ENCODE data around the gene ZNF778.

The ZNF778 gene

DNA sequence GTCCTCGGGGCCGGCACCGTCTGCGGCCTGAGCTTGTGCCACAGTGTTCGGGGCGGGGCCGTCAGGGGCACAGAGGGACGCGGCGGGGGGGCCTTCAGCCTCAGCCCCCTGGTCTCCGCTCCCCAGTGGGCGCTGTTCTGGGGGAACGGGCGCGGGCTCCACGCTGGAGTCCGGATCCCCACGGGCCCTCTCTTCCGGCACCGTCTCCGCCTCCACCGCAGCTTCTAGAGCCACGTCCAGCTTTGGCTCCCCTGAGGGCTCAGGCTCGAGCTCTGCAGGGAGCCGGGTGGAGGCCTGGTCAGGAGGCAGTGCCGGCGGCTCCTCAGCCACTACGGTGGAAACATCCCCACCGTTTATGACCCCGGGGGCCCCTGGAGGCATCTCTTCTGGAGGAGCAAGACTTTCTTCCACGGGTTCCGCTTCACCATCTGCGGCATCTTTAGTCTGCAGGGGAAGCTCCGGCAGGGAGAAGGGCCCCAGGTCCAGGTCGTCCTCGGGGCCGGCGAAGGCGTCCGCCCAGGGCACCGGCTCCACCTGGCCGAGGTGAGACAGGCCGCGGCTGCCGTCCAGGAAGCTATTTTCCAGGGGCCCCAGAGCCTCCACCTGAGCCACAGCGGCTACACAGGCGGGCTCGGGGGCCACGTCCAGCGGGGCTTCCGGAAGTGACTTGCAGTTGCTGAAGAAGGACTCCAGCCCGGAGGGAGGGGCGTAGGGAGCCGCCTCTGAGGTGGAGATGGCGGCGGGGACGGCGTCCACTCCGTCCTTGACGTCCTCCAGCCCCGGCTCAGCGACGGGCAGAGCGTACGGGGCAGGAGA is 62.4 kb downstream of the ZNF778 start:
- Histone ChIP-seq H3K9me3 (ENCODE audit: insufficient read depth, low read depth, low read length) (no peaks in the 10 kb centered on the region), H3K4me1 (ENCODE audit: insufficient read depth, low read length, poor library complexity, severe bottlenecking) (no peaks in the 10 kb centered on the region), H3K27me3 (ENCODE audit: insufficient read depth, low read length, poor library complexity, severe bottlenecking) (no peaks in the 10 kb centered on the region), H2AFZ (ENCODE audit: low read length) (no peak overlapping the region), H3K4me3 (ENCODE audit: low read length, poor library complexity, severe bottlenecking) (no peak overlapping the region), H4K20me1 (ENCODE audit: insufficient read depth, low read length, poor library complexity, severe bottlenecking) (no peaks in the 10 kb centered on the region), H3K36me3 (ENCODE audit: insufficient read depth, low read length) (peaks cover 19% of the 10 kb centered on the region; the same call in 1 of the 2 replicates), H3K4me2 (ENCODE audit: low read depth, low read length, poor library complexity, severe bottlenecking) (no peak overlapping the region), H3K79me2 (ENCODE audit: insufficient read depth, low read length) (no peaks in the 10 kb centered on the region), H3K9me2 (replicated peaks; ENCODE audit: low read depth, low read length) (no peaks in the 10 kb centered on the region), H3F3A (ENCODE audit: low read depth) (no peaks in the 10 kb centered on the region), H3K9ac (ENCODE audit: low read depth, low read length, poor library complexity, severe bottlenecking) (no peak overlapping the region)
- TF ChIP-seq EZH2phosphoT487 (IDR thresholded peaks at IDR 0.05; ENCODE audit: borderline replicate concordance), result no peak
- TF ChIP-seq, protein P1, sequence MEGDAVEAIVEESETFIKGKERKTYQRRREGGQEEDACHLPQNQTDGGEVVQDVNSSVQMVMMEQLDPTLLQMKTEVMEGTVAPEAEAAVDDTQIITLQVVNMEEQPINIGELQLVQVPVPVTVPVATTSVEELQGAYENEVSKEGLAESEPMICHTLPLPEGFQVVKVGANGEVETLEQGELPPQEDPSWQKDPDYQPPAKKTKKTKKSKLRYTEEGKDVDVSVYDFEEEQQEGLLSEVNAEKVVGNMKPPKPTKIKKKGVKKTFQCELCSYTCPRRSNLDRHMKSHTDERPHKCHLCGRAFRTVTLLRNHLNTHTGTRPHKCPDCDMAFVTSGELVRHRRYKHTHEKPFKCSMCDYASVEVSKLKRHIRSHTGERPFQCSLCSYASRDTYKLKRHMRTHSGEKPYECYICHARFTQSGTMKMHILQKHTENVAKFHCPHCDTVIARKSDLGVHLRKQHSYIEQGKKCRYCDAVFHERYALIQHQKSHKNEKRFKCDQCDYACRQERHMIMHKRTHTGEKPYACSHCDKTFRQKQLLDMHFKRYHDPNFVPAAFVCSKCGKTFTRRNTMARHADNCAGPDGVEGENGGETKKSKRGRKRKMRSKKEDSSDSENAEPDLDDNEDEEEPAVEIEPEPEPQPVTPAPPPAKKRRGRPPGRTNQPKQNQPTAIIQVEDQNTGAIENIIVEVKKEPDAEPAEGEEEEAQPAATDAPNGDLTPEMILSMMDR (conservative IDR thresholded peaks at IDR 0.05; ENCODE audit: low read length), result no peak

DNA sequence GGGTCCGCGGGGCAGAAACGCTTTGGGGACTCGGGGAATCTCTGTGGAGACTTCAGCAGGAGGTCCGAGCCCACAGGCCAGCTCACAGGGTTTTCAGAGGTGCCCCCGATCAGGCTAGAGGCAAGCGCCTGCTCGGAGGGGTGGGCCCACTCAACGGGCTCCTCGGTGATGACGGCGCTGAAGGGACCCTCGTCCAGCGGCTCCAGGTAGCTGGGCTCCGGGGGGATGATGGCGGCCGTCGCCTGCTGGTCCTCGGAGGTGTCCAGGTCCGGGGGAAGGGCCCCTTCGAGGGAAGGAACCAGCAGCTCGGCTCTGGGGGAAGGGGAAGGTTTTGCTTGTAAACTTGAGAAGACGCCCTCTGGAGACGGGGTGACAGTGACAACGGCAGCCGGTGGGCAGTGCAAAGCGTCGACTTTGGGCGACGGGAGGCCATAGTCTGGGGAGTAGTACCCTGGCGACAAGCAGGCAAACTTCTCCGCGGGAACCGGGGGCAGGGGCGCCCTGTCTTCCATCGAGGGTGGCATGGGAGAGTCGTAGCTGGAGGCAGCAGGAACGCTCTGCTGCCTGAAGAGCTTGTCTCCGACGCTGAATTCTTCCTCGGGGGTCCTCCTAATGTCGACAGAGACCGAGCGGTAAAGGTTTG is 63.2 kb downstream of the ZNF778 start:
- H3K4me3 ChIP-seq (ENCODE audit: low read length, poor library complexity, severe bottlenecking), result no peak overlapping the region
- H2AFZ ChIP-seq (ENCODE audit: low read length), result no peak overlapping the region
- no peaks in the 10 kb centered on the region for H3K27me3 ChIP-seq (ENCODE audit: insufficient read depth, low read length, poor library complexity, severe bottlenecking)
- no peaks in the 10 kb centered on the region for H3F3A ChIP-seq (ENCODE audit: low read depth)
- no peak overlapping the region for H3K4me2 ChIP-seq (ENCODE audit: low read depth, low read length, poor library complexity, severe bottlenecking)
- no peak overlapping the region for H3K9ac ChIP-seq (ENCODE audit: low read depth, low read length, poor library complexity, severe bottlenecking)
- no peaks in the 10 kb centered on the region for H3K79me2 ChIP-seq (ENCODE audit: insufficient read depth, low read length)
- TF ChIP-seq EZH2phosphoT487 (IDR thresholded peaks at IDR 0.05; ENCODE audit: borderline replicate concordance), result no peak
- TF ChIP-seq, protein P1 (conservative IDR thresholded peaks at IDR 0.05; ENCODE audit: low read length), result no peak
- H3K9me3 ChIP-seq (ENCODE audit: insufficient read depth, low read depth, low read length), result no peaks in the 10 kb centered on the region
- H3K9me2 ChIP-seq (replicated peaks; ENCODE audit: low read depth, low read length), result no peaks in the 10 kb centered on the region
- H3K36me3 ChIP-seq (ENCODE audit: insufficient read depth, low read length), result peaks cover 23% of the 10 kb centered on the region; the same call in 1 of the 2 replicates
- H4K20me1 ChIP-seq (ENCODE audit: insufficient read depth, low read length, poor library complexity, severe bottlenecking), result no peaks in the 10 kb centered on the region
- H3K4me1 ChIP-seq (ENCODE audit: insufficient read depth, low read length, poor library complexity, severe bottlenecking), result no peaks in the 10 kb centered on the region

DNA sequence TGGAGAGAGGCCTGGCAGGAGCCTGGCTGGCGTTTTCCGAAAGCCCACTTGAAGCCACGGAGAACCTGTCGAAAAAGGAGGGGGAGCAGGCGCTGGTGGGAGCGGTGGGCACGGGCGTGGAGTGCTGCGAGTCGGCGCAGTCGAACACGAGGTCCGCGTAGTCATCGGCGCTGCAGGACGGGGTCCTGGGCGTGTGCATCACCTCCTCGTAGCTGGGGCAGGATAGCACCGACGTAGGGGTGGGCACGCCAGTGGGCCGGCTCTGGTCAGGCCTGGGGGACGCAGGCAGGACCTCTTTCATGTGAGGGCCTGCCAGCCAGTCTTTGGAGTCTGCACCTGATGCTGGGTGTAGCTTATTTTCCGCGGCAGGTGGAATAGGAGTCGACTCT is 63.7 kb downstream of the ZNF778 start:
- no peaks in the 10 kb centered on the region for H3K27me3 ChIP-seq (ENCODE audit: insufficient read depth, low read length, poor library complexity, severe bottlenecking)
- no peaks in the 10 kb centered on the region for H3K4me1 ChIP-seq (ENCODE audit: insufficient read depth, low read length, poor library complexity, severe bottlenecking)
- H3K9ac ChIP-seq (ENCODE audit: low read depth, low read length, poor library complexity, severe bottlenecking), result no peak overlapping the region
- H3K4me2 ChIP-seq (ENCODE audit: low read depth, low read length, poor library complexity, severe bottlenecking), result no peak overlapping the region
- no peaks in the 10 kb centered on the region for H3K79me2 ChIP-seq (ENCODE audit: insufficient read depth, low read length)
- TF ChIP-seq EZH2phosphoT487 (IDR thresholded peaks at IDR 0.05; ENCODE audit: borderline replicate concordance), result no peak
- TF ChIP-seq, protein P1 (conservative IDR thresholded peaks at IDR 0.05; ENCODE audit: low read length), result no peak
- no peaks in the 10 kb centered on the region for H3K9me3 ChIP-seq (ENCODE audit: insufficient read depth, low read depth, low read length)
- H3K36me3 ChIP-seq (ENCODE audit: insufficient read depth, low read length), result peaks cover 26% of the 10 kb centered on the region; the same call in 1 of the 2 replicates
- no peaks in the 10 kb centered on the region for H3F3A ChIP-seq (ENCODE audit: low read depth)
- H4K20me1 ChIP-seq (ENCODE audit: insufficient read depth, low read length, poor library complexity, severe bottlenecking), result no peaks in the 10 kb centered on the region
- H2AFZ ChIP-seq (ENCODE audit: low read length), result no peak overlapping the region
- no peak overlapping the region for H3K4me3 ChIP-seq (ENCODE audit: low read length, poor library complexity, severe bottlenecking)
- H3K9me2 ChIP-seq (replicated peaks; ENCODE audit: low read depth, low read length), result no peaks in the 10 kb centered on the region
